GM13977 (cell line): ENCODE results near the gene FHIT.

Source experiments
- DNase-seq: peaks from one replicate; pipeline ENCODE4 v3.0.0; 2012; ENCODE audit warnings: low spot score
- CTCF ChIP-seq: IDR thresholded peaks from 2 replicates; pipeline ENCODE4 v1.5.1; 2012; ENCODE audit warnings: mild to moderate bottlenecking, control low read depth; ENCODE audit not compliant: insufficient read depth; ENCODE audit errors: extremely low read depth, missing control alignments
- in situ Hi-C: fragments of 300-500 bp; cut with MboI; formaldehyde crosslinking; loops from one replicate; pipeline ENCODE4 v1.12.0; 2022; ENCODE audit warnings: low sequenced_read_pairs, low pct_unique_long_range_greater_than_20kb, mixed read lengths, inconsistent platforms; ENCODE audit not compliant: unreplicated experiment

FHIT gene

GRCh38 chr3:59710554-59710953 is 1540.7 kb downstream of the FHIT start:
- no peak for TF ChIP-seq CTCF
- DNase-seq, result no peak
- in situ Hi-C loops, result no loop called here

GRCh38 chr3:59709702-59710553 is 1541.3 kb downstream of the FHIT start:
- no peak for DNase-seq
- TF ChIP-seq CTCF, result no peak
- in situ Hi-C loops, result no loop called here

- no peak for TF ChIP-seq CTCF
- in situ Hi-C loops, result no loop called here
- no peak for DNase-seq
Observed at GRCh38 chr3:59708202-59708601, 1543.0 kb downstream of the FHIT start.

GRCh38 chr3:59704292-59704691 is 1547.0 kb downstream of the FHIT start:
- TF ChIP-seq CTCF, result no peak
- no peak for DNase-seq
- in situ Hi-C loops, result no loop called here

- in situ Hi-C loops, result no loop called here
- TF ChIP-seq CTCF, result no peak
- DNase-seq, result no peak
Observed at GRCh38 chr3:59699648-59700320, 1551.5 kb downstream of the FHIT start.
